Esophagus squamous epithelium (tissue), 4 donors: Measurements from ENCODE around the gene VMP1.

Experiments
- CTCF ChIP-seq, 6 experiments: fragments of 450-650 bp in 4 of 6; fragments of 200-600 bp in 2 of 6; sonication (generic) in 2 of 6; IDR thresholded peaks; one replicate each; pipeline ENCODE4 v1.5.1; 2016 to 2019; ENCODE audit warnings: antibody characterized with exemption in 6 of 6, mild to moderate bottlenecking in 4 of 6, moderate library complexity in 4 of 6
- POLR2A ChIP-seq, 4 donors: fragments of 450-650 bp; IDR thresholded peaks; one replicate each; pipeline ENCODE4 v1.6.1; 2017; ENCODE audit warnings: antibody characterized with exemption in 4 of 4, mild to moderate bottlenecking in 4 of 4, moderate library complexity in 3 of 4

GRCh38 chr17:59737324-59737723 is 29.9 kb downstream of the VMP1 start:
- no peak for TF ChIP-seq CTCF (IDR thresholded peaks at IDR 0.05)
- TF ChIP-seq POLR2A (IDR thresholded peaks at IDR 0.05): no peak
